Activated naive CD8-positive, alpha-beta T cell treated with anti-CD3 and anti-CD28 coated beads, Interleukin-2, amount 50 U/mL, for 24 hours (primary cell): ENCODE measurements around the gene HCST.

Experiments
- ATAC-seq: fragments of 150-1000 bp; cut with Tn5 transposase; one replicate; pipeline ENCODE4 v1.10.0; 2021
- DNase-seq: peaks from one replicate; pipeline ENCODE4 v3.0.0; 2021
- H3K27ac Mint-ChIP-seq: one replicate; pipeline ENCODE4 v1.8.0; 2021; ENCODE audit warnings: mild to moderate bottlenecking, mixed read lengths
- H3K27me3 Mint-ChIP-seq: one replicate; pipeline ENCODE4 v1.8.0; 2021; ENCODE audit warnings: mixed read lengths
- H3K36me3 Mint-ChIP-seq: one replicate; pipeline ENCODE4 v1.8.0; 2021; ENCODE audit warnings: low read depth, mixed read lengths
- H3K4me1 Mint-ChIP-seq: one replicate; pipeline ENCODE4 v1.8.0; 2021; ENCODE audit warnings: mixed read lengths
- H3K4me3 Mint-ChIP-seq: one replicate; pipeline ENCODE4 v1.8.0; 2021; ENCODE audit warnings: mild to moderate bottlenecking, moderate library complexity, mixed read lengths
- H3K9me3 Mint-ChIP-seq: one replicate; pipeline ENCODE4 v1.8.0; 2021; ENCODE audit warnings: mixed read lengths

HCST gene

DNA sequence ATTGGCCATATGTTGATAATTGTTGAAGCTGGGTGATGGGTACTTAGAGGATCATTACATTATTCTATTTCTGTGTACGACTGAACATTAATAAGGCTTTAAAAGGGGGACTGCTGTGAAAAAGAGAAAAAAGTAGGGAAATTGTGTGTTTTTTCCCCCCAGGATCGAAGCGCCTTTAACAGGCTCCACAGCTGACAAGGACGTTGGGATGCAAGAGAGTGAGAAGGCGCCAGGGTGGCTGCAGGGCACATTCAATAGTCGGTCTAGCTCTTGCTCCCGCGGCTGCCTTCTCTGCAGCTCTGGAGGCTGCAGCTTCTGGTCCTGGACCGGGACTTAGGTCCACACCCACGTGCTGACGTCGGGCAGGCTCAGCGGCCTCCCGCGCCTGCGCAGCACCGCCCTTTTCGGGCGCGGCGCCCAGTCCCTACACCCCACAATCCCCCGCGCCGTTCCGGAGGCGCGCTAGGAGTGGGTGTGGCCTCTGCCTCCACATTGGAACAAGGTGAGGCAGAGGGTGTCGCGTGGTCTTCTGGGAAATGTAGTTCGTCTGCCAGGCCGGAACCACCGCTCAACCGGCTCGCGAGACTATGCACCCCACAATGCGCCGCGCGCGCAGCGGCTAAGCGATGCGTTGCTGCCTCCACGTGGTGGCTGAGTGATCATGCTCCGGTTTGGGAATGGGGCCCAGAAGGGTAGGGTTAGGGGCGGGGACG is 29.0 kb downstream of the HCST start:
- peak overlapping the region; percentile 79 for H3K4me3 Mint-ChIP-seq
- H3K9me3 Mint-ChIP-seq = no peaks in the 10 kb centered on the region
- H3K4me1 Mint-ChIP-seq = peaks cover 41% of the 10 kb centered on the region
- no peaks in the 10 kb centered on the region for H3K36me3 Mint-ChIP-seq
- ATAC-seq (peak; percentile 99), DNase-seq (peak; percentile 99)
- peaks cover 3% of the 10 kb centered on the region for H3K27me3 Mint-ChIP-seq
- peak overlapping the region; percentile 79 for H3K27ac Mint-ChIP-seq

DNA sequence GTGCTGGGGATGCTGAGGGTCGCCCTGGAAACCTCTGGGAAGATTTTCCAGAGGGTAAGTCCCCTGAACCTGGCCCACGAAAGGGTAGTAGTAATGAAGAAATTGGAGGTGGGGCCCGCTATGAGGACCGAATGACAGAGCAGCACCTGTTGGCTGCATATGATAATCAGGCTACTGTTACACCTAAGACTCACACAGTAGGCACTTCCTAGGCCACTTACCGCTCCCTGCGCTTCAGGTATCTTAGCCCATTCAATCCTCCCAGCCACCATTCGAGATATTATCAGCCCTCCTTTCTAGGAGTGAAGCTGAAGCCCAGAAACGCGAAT is 29.5 kb downstream of the HCST start:
- H3K4me3 Mint-ChIP-seq = peak overlapping the region; percentile 49
- H3K9me3 Mint-ChIP-seq = no peaks in the 10 kb centered on the region
- H3K27ac Mint-ChIP-seq = peak overlapping the region; percentile 79
- ATAC-seq (no peak), DNase-seq (no peak)
- peaks cover 40% of the 10 kb centered on the region for H3K4me1 Mint-ChIP-seq
- H3K27me3 Mint-ChIP-seq = peaks cover 3% of the 10 kb centered on the region
- H3K36me3 Mint-ChIP-seq = no peaks in the 10 kb centered on the region

DNA sequence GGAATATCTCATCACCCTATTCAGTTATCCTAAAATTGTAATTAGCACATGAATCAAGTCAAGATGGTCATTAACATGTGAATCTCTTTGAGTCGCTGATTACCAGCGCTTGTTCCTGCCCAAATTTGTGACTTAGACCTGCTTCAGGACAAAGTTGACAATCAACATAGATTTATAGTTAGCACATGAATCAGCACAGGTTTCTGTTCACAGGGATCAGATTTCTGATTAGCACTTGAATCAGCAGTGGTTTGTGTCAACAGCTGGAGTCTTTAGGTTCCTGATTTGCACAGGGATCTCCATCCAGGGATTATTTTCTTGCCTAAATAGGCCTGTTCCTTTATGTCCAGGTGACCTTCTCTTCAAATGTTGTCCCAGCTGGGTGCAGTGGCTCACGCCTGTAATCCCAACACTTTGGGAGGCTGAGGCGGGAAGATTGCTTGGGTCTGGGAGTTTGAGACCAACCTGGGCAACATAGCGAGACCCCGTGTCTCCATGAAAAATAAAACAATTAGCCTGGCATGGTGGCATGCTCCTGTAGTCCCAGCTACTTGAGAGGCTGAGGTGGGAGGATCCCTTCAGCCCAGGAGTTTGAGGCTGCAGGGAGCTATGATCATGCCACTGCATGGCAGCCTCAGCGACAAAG is 30.1 kb downstream of the HCST start:
- peaks cover 41% of the 10 kb centered on the region for H3K4me1 Mint-ChIP-seq
- H3K9me3 Mint-ChIP-seq = no peaks in the 10 kb centered on the region
- no peak overlapping the region for H3K4me3 Mint-ChIP-seq
- peaks cover 3% of the 10 kb centered on the region for H3K27me3 Mint-ChIP-seq
- DNase-seq (no peak), ATAC-seq (no peak)
- H3K27ac Mint-ChIP-seq = no peak overlapping the region
- no peaks in the 10 kb centered on the region for H3K36me3 Mint-ChIP-seq

DNA sequence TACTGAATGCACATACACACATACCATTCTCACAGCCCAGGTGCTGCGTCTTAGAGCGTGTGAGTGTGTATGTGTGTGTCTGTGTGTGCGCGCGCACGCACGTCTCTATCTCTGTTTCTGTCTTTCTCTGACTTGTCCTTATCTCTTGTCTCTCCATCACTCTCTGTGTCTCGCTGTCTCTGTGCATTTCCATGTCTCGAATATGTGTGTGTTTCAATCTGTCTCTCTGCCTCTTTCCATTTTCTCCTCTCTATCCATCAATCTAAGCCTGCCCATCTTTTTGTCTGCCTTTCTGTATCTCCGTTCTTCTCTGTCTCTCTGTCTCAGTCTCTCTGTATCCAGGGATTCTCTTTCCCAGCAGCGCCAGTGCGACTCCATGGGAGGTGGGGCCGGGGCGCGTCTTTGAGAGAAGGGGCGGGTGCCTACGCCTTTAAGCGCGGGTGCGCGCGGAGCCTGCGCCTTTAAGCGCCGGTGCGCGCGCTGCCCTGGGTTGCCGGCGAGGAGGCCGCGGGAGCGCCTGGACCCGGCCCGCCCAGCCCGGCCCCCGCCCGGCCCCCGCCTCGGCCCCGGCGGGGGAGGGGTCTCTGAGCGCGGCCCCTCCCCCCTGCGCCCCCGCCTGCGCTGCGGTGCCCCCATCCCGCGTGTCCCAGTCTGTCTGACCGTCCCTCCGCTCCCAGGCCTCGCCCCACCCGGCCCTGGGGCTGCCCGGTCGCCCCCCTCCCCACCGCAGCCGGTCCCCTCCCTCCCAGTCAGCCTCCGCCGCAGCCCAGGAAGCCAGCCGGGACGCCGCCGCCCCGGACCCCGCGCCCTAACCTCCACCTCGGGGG is 33.8 kb downstream of the HCST start, which contains the start of gene LRFN3:
LRFN3 (plus strand) TSS at position 464 of the 827 bp plus-strand sequence. CDS start 3,052 bp downstream, outside the sequence.
- no peaks in the 10 kb centered on the region for H3K36me3 Mint-ChIP-seq
- no peaks in the 10 kb centered on the region for H3K9me3 Mint-ChIP-seq
- H3K4me1 Mint-ChIP-seq = peaks cover 39% of the 10 kb centered on the region
- peak; percentile 64 for DNase-seq
- peaks cover 3% of the 10 kb centered on the region for H3K27me3 Mint-ChIP-seq
- H3K4me3 Mint-ChIP-seq = peak within 1 kb of the TSS; percentile 84
- H3K27ac Mint-ChIP-seq = peak within 1 kb of the TSS; percentile 17
- peak; percentile 17 for ATAC-seq

DNA sequence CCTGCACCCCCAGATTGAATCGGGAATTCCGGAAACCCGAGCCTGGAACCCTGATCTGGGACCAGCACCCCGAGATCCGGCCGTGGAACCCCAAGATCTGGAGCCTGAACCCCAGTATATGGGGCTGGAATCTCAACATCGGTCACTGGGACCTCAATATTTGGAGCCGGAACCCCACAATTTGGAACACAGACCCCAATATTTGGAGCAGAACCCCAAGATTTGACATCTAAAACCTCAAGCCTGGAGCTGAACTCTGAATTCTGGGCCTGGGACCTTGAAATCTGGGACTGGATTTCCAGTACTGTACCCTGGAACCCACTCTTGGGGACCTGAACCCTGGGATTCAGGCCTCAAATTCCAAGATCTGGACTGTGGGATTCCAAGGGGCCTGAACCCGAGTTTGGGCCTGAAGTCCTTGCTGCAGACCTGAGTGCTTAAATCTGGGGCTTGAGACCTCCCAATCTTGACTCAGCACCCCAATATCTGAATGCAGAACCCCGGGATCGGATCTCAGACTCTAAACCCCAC is 34.5 kb downstream of the HCST start:
- Mint-ChIP-seq H3K27ac (no peak overlapping the region), H3K27me3 (peaks cover 3% of the 10 kb centered on the region), H3K4me3 (peak overlapping the region; percentile 71), H3K4me1 (peaks cover 34% of the 10 kb centered on the region), H3K36me3 (no peaks in the 10 kb centered on the region), H3K9me3 (no peaks in the 10 kb centered on the region)
- no peak for DNase-seq
- ATAC-seq = no peak

DNA sequence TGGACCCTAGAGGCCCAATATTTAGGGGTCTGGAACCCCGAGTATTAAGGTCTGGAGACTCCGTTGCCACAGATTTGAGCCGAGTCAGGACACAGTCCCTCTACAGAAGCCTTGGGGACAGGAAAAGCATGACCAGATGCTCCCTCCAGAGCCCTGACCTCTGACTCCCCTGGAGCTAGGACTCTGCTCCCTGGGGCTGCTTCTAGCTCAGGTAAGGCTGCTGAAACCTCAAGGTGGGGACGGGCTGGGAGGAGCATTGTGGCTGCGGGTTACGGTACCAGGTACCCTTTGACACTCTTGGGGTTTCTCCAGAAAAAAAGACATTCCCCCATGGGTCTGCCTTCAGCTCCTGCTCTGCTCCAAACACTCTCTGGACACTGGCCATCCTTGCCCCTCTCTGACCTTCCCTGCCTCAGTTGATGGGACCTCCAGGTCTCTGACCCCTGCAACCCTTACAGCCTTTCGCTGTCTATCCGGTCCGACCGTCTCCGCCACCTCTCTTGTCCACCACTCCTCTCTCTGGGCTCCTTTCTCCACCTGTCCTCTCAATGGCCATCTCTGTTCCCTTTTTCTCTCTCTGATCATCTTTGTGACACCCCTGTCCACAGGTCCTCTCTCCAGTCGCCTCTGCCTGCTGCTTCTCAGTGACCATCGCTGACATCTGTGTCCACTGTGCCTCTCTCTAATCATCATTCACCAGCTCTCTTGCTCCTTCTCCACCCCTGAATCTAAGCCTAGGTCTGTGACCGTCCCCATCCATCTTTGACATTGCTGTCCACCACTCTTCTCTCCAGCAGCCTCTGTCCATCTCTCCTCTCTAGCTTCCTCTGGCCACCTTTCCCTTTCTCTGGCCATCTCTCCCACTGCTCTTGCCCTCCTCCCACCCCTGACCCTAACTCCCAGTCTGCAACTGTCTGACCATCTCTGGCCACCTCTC is 35.3 kb downstream of the HCST start:
- DNase-seq (no peak), ATAC-seq (peak; percentile 13)
- Mint-ChIP-seq H3K36me3 (no peaks in the 10 kb centered on the region), H3K27me3 (peaks cover 3% of the 10 kb centered on the region), H3K9me3 (no peaks in the 10 kb centered on the region), H3K27ac (no peak overlapping the region), H3K4me1 (peaks cover 30% of the 10 kb centered on the region), H3K4me3 (peak overlapping the region; percentile 71)

DNA sequence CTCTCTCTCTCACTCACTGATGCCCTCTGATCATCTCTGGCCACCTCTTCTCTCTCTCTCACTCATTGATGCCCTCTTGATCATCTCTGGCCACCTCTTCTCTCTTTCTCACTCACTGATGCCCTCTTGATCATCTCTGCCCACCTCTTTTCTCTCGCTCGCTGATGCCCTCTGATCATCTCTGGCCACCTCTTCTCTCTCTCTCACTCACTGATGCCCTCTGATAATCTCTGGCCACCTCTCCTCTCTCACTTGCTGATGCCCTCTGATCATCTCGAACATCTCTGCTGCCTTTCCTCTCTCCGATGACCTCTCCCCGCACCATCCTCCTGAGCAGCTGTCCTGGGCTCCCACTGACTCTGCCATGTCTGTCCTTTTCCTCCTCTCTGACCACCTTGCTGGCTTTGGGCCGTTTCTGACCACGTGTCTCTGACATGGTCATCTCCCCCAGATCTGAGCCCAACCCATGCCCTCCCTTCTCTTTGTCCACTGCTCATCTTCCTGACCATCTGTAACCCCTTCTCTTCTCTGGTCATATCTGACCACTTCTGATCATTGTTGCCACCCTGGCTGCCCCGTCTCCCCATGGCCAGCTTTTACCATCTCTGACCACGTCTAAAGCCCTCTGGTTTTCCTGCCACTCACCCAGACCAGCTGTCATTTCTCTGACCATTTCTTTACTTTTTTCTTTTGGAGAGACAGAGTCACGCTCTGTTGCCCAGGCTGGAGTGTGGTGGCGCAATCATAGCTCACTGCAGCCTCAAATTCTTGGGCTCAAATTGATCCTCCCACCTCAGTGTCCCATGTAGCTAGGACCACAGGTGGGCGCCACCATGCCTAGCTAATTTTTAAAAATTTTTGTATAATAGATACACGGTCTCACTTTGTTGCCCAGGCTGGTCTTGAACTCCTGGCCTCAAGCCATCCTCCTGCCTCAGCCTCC is 36.2 kb downstream of the HCST start:
- DNase-seq (no peak), ATAC-seq (no peak)
- Mint-ChIP-seq H3K9me3 (no peaks in the 10 kb centered on the region), H3K4me3 (peak overlapping the region; percentile 71), H3K36me3 (peaks cover under 1% of the 10 kb centered on the region), H3K4me1 (peaks cover 30% of the 10 kb centered on the region), H3K27ac (no peak overlapping the region), H3K27me3 (peaks cover 3% of the 10 kb centered on the region)

DNA sequence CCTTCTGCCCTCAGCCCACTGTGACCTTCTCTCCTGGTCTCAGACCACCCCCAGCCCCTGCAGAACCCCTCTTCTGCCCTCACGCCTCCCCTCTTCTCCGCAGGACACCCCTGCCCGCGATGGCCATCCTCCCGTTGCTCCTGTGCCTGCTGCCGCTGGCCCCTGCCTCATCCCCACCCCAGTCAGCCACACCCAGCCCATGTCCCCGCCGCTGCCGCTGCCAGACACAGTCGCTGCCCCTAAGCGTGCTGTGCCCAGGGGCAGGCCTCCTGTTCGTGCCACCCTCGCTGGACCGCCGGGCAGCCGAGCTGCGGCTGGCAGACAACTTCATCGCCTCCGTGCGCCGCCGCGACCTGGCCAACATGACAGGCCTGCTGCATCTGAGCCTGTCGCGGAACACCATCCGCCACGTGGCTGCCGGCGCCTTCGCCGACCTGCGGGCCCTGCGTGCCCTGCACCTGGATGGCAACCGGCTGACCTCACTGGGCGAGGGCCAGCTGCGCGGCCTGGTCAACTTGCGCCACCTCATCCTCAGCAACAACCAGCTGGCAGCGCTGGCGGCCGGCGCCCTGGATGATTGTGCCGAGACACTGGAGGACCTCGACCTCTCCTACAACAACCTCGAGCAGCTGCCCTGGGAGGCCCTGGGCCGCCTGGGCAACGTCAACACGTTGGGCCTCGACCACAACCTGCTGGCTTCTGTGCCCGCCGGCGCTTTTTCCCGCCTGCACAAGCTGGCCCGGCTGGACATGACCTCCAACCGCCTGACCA is 37.2 kb downstream of the HCST start:
- H3K27ac Mint-ChIP-seq = no peak overlapping the region
- peaks cover 30% of the 10 kb centered on the region for H3K4me1 Mint-ChIP-seq
- DNase-seq (no peak), ATAC-seq (no peak)
- H3K36me3 Mint-ChIP-seq = peaks cover 2% of the 10 kb centered on the region
- H3K27me3 Mint-ChIP-seq = peaks cover 3% of the 10 kb centered on the region
- H3K4me3 Mint-ChIP-seq = no peak overlapping the region
- H3K9me3 Mint-ChIP-seq = no peaks in the 10 kb centered on the region

DNA sequence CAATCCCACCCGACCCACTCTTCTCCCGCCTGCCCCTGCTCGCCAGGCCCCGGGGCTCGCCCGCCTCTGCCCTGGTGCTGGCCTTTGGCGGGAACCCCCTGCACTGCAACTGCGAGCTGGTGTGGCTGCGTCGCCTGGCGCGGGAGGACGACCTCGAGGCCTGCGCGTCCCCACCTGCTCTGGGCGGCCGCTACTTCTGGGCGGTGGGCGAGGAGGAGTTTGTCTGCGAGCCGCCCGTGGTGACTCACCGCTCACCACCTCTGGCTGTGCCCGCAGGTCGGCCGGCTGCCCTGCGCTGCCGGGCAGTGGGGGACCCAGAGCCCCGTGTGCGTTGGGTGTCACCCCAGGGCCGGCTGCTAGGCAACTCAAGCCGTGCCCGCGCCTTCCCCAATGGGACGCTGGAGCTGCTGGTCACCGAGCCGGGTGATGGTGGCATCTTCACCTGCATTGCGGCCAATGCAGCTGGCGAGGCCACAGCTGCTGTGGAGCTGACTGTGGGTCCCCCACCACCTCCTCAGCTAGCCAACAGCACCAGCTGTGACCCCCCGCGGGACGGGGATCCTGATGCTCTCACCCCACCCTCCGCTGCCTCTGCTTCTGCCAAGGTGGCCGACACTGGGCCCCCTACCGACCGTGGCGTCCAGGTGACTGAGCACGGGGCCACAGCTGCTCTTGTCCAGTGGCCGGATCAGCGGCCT is 37.9 kb downstream of the HCST start:
- peaks cover 2% of the 10 kb centered on the region for H3K36me3 Mint-ChIP-seq
- no peaks in the 10 kb centered on the region for H3K9me3 Mint-ChIP-seq
- no peak overlapping the region for H3K27ac Mint-ChIP-seq
- ATAC-seq (no peak), DNase-seq (no peak)
- no peak overlapping the region for H3K4me3 Mint-ChIP-seq
- peaks cover 26% of the 10 kb centered on the region for H3K4me1 Mint-ChIP-seq
- H3K27me3 Mint-ChIP-seq = peaks cover 3% of the 10 kb centered on the region

DNA sequence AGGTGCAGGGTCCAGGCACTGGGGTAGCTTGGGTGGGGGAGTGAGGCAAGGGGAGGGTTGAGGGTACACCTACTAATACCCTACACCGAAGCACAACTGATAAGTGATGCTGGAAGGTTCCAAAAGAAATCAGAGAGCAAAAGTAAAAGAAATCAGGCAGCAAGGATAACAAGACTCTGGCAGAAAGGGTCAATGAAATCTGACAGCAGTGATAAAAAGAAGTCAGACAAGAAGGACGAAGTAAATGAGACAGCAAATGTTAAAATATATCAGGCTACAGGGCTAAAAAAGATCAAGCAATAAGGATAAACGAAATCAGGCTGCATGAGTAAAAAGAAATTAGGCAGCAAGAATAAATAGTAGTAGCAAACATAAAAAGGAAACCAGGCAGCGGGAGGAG is 38.5 kb downstream of the HCST start:
- Mint-ChIP-seq H3K27me3 (peaks cover 3% of the 10 kb centered on the region), H3K27ac (peak overlapping the region; percentile 42), H3K4me3 (no peak overlapping the region), H3K4me1 (peaks cover 20% of the 10 kb centered on the region), H3K36me3 (peaks cover 2% of the 10 kb centered on the region), H3K9me3 (no peaks in the 10 kb centered on the region)
- no peak for DNase-seq
- no peak for ATAC-seq

DNA sequence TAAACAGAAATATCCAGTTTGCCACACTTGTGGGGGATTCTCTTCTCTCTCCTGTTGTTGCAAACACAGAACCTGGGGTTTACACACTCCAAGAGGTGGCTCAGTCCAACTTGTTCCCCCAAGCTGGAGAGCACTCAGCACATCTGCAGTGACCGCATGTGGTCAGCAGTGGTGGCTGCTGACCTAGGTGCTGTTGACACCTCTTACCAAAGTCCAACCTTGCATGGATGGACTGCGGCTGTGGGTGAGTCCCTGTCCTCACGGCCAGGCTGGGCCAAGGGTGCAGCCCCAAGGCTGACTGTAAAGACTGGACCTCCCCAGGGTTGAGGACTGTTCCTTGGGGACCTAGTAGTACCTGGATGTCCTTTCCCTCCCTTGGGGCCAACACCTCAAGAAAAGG is 39.9 kb downstream of the HCST start:
- Mint-ChIP-seq H3K4me1 (peaks cover 17% of the 10 kb centered on the region), H3K4me3 (no peak overlapping the region), H3K9me3 (no peaks in the 10 kb centered on the region), H3K27me3 (no peaks in the 10 kb centered on the region), H3K27ac (no peak overlapping the region), H3K36me3 (peaks cover 2% of the 10 kb centered on the region)
- no peak for ATAC-seq
- DNase-seq = no peak
